Measurements from ENCODE around the gene FHIT. TPM values are rescaled to one million over a fixed set of nuclear protein-coding genes. Genes with fewer than 3 reads are reported as not detected.

The FHIT gene
- total and polyA plus RNA-seq, 10 of the 15 experiments (the other 5 are each of a cell fraction or from before 2014, with no cell fraction given): 4.2 to 14.9 (median 9.4) TPM

DNA sequence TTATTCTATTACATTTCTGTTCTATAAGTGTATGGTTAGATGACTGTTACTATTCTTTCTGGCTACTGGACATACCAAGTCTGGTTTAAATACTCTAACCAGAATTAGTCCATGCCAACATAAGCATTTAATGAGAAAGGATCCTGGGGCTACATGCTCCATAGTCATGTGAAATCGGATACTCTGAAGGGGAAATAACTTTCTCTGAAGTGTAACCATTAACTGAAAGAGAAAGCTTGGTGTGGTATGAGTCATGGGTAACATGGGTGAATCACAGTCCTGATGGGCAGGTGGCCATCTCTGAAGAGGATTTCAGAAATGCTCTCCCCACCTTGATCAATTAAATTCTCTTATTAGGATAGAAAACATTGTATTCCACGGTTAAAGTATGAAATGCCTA is 69.4 kb downstream of the FHIT start (continued):
- TF ChIP-seq DPF2 (IDR thresholded peaks at IDR 0.05): peak; percentile 65; the same call in 1 of the 2 replicates
- peak; percentile 60 to 75; a peak in 3 of 4 replicates for TF ChIP-seq EP300 (IDR thresholded peaks at IDR 0.05; ENCODE audit: borderline replicate concordance in 1 of 2, control insufficient read depth in 1 of 2, low read depth in 2 of 2, low read length in 2 of 2)
- no peak for TF ChIP-seq CBFB (IDR thresholded peaks at IDR 0.05; ENCODE audit: low read depth)
- no peak for TF ChIP-seq POLR2AphosphoS5 (IDR thresholded peaks at IDR 0.05; ENCODE audit: low read length)
- no peak for TF ChIP-seq LARP7 (IDR thresholded peaks at IDR 0.05)
- TF ChIP-seq NFYA (IDR thresholded peaks at IDR 0.05; ENCODE audit: borderline replicate concordance, low read depth, low read length): no peak
- peak; percentile 79 for TF ChIP-seq YY1 (IDR thresholded peaks at IDR 0.05; ENCODE audit: low read depth, low read length)
- TF ChIP-seq PAX8 (IDR thresholded peaks at IDR 0.05): no peak
- TF ChIP-seq JUNB (IDR thresholded peaks at IDR 0.05): peak; percentile 89
- TF ChIP-seq PML (IDR thresholded peaks at IDR 0.05; ENCODE audit: low read length): no peak
- TF ChIP-seq, protein P1, sequence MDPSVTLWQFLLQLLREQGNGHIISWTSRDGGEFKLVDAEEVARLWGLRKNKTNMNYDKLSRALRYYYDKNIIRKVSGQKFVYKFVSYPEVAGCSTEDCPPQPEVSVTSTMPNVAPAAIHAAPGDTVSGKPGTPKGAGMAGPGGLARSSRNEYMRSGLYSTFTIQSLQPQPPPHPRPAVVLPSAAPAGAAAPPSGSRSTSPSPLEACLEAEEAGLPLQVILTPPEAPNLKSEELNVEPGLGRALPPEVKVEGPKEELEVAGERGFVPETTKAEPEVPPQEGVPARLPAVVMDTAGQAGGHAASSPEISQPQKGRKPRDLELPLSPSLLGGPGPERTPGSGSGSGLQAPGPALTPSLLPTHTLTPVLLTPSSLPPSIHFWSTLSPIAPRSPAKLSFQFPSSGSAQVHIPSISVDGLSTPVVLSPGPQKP (IDR thresholded peaks at IDR 0.05; ENCODE audit: low read depth, low read length): no peak
- TF ChIP-seq, protein P2, sequence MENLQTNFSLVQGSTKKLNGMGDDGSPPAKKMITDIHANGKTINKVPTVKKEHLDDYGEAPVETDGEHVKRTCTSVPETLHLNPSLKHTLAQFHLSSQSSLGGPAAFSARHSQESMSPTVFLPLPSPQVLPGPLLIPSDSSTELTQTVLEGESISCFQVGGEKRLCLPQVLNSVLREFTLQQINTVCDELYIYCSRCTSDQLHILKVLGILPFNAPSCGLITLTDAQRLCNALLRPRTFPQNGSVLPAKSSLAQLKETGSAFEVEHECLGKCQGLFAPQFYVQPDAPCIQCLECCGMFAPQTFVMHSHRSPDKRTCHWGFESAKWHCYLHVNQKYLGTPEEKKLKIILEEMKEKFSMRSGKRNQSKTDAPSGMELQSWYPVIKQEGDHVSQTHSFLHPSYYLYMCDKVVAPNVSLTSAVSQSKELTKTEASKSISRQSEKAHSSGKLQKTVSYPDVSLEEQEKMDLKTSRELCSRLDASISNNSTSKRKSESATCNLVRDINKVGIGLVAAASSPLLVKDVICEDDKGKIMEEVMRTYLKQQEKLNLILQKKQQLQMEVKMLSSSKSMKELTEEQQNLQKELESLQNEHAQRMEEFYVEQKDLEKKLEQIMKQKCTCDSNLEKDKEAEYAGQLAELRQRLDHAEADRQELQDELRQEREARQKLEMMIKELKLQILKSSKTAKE (IDR thresholded peaks at IDR 0.05; ENCODE audit: low read depth, poor library complexity, severe bottlenecking): peak; percentile 57
- TF ChIP-seq, protein P3, sequence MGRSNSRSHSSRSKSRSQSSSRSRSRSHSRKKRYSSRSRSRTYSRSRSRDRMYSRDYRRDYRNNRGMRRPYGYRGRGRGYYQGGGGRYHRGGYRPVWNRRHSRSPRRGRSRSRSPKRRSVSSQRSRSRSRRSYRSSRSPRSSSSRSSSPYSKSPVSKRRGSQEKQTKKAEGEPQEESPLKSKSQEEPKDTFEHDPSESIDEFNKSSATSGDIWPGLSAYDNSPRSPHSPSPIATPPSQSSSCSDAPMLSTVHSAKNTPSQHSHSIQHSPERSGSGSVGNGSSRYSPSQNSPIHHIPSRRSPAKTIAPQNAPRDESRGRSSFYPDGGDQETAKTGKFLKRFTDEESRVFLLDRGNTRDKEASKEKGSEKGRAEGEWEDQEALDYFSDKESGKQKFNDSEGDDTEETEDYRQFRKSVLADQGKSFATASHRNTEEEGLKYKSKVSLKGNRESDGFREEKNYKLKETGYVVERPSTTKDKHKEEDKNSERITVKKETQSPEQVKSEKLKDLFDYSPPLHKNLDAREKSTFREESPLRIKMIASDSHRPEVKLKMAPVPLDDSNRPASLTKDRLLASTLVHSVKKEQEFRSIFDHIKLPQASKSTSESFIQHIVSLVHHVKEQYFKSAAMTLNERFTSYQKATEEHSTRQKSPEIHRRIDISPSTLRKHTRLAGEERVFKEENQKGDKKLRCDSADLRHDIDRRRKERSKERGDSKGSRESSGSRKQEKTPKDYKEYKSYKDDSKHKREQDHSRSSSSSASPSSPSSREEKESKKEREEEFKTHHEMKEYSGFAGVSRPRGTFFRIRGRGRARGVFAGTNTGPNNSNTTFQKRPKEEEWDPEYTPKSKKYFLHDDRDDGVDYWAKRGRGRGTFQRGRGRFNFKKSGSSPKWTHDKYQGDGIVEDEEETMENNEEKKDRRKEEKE (IDR thresholded peaks at IDR 0.05): no peak
- TF ChIP-seq NR2C2 (IDR thresholded peaks at IDR 0.05; ENCODE audit: borderline replicate concordance, control insufficient read depth, insufficient read length, low read depth): no peak
- TF ChIP-seq, protein P4, sequence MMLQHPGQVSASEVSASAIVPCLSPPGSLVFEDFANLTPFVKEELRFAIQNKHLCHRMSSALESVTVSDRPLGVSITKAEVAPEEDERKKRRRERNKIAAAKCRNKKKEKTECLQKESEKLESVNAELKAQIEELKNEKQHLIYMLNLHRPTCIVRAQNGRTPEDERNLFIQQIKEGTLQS (IDR thresholded peaks at IDR 0.05; ENCODE audit: borderline replicate concordance, extremely low read depth, low read depth, low read length): no peak
- TF ChIP-seq ZNF384 (IDR thresholded peaks at IDR 0.05; ENCODE audit: borderline replicate concordance, low read depth, low read length): no peak
- peak; percentile 57; the same call in 1 of the 2 replicates for TF ChIP-seq CBX5 (IDR thresholded peaks at IDR 0.05; ENCODE audit: low read depth)
- no peak for TF ChIP-seq EED (IDR thresholded peaks at IDR 0.05; ENCODE audit: low read depth)
- peak; percentile 75 for TF ChIP-seq ATF2 (IDR thresholded peaks at IDR 0.05; ENCODE audit: low read length)
- no peak for TF ChIP-seq MLLT1 (IDR thresholded peaks at IDR 0.05)
